ENCODE results near the gene PCDHGA7.
"Not testable (repeated sequence)": the region's sequence is repeated elsewhere in the genome, so short reads cannot be mapped to it uniquely, and the experiment has no call there.

PCDHGA7 gene

GRCh38 chr5:141432726-141433125 lies 50.2 kb downstream of the PCDHGA7 start:
- DNase-seq, result not testable (repeated sequence)

GRCh38 chr5:141434006-141434405 lies 51.5 kb downstream of the PCDHGA7 start:
- DNase-seq, result no peak
